ENCODE measurements around the gene PRUNE2.

The PRUNE2 gene

DNA sequence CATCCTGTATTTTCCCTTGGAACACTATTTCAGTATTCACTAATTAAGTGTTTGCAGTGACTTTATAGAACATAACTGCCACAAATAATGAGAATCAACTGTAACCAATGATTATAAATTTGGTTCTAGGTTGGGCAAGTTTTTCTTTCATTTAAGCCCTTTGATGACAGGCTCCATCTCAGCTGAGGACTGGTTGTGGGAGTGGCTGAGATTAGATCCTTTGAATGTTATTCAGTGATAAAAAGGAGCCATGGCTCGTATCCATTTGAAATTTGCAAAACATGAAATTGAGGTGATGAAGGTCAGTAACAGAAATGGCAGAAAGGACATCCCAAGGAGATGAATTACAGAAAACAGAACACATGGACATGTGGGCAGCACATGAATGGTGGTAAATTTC is 279.8 kb downstream of the PRUNE2 start:
- Histone ChIP-seq H3K9me3 (ENCODE audit: control extremely low read depth in 1 of 5, control insufficient read depth in 4 of 5, insufficient read depth in 2 of 5, low read depth in 1 of 5, low read length in 4 of 5) (no peaks in the 10 kb centered on the region), H3K27ac (ENCODE audit: insufficient read depth in 1 of 2, low read depth in 1 of 2, low read length in 2 of 2, poor library complexity in 1 of 2, severe bottlenecking in 2 of 2) (no peak overlapping the region), H3K36me3 (ENCODE audit: control insufficient read depth in 4 of 4, insufficient read depth in 4 of 4, low read length in 3 of 4) (no peaks in the 10 kb centered on the region), H3K4me3 (ENCODE audit: control insufficient read depth in 1 of 7, extremely low read depth in 1 of 7, insufficient read depth in 4 of 7, low read depth in 2 of 7, low read length in 6 of 7) (no peak overlapping the region), H3K4me1 (ENCODE audit: control extremely low read depth in 1 of 4, control insufficient read depth in 4 of 4, insufficient read depth in 4 of 4, low read length in 3 of 4) (peaks cover 9 to 47% (median 27%) of the 10 kb centered on the region in 4 experiments), H3K27me3 (replicated peaks in 2 of 5; ENCODE audit: control insufficient read depth in 4 of 5, insufficient read depth in 5 of 5, low read length in 4 of 5) (no peaks in the 10 kb centered on the region)
- no peak for DNase-seq
- ChIA-PET POLR2A (no interaction called here), CTCF (interaction anchor here (0.9 kb wide), 1 partner anchor 42 kb away, joined by 3 read pairs; no protein-coding TSS in a partner anchor)
- WGBS (ENCODE audit: insufficient coverage), result 100% methylated on average over 1 of the region's 1 CpG

DNA sequence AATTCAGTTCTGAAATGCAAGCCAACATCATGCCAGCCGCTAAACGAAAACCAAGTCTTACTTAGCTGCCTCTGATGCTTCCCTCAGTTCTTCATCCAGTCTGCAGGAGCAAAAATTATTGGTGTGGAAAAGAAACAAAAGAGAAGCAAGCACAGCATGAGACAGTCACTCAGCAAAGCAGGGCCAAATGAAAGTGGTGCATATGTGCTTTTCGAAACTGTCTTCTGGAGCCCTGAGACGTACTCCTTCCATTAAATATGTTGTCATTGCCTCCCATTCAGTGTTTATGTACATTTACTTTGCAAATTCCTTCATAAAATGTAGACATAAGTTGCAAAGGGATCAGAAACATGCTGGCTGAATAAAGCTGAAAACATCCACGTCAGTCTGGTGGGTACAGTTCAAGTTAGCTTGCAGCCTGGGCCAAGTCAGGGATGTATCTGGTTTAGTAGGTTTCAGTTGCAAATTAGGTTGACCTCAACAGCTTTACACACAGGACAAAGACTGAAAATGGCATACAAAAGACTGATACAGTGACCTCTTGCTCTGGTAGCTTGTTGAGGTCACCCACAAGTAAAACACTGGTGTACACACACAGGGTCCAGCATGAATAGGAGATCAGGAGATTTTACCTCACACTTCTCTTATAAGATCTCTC is 281.4 kb downstream of the PRUNE2 start:
- WGBS (ENCODE audit: insufficient coverage), result 95% methylated on average over 4 of the region's 5 CpGs
- H3K9me3 ChIP-seq (ENCODE audit: control extremely low read depth in 1 of 5, control insufficient read depth in 4 of 5, insufficient read depth in 2 of 5, low read depth in 1 of 5, low read length in 4 of 5), result no peaks in the 10 kb centered on the region
- no peak overlapping the region for H3K4me3 ChIP-seq (ENCODE audit: control insufficient read depth in 1 of 7, extremely low read depth in 1 of 7, insufficient read depth in 4 of 7, low read depth in 2 of 7, low read length in 6 of 7)
- CTCF ChIA-PET, result interaction anchor here (0.9 to 1.3 kb wide), 3 partner anchors 10 to 34 kb away, joined by 3 to 4 read pairs (median 3); no protein-coding TSS in a partner anchor
- H3K27ac ChIP-seq (ENCODE audit: insufficient read depth in 1 of 2, low read depth in 1 of 2, low read length in 2 of 2, poor library complexity in 1 of 2, severe bottlenecking in 2 of 2), result no peak overlapping the region
- POLR2A ChIA-PET, result no interaction called here
- no peaks in the 10 kb centered on the region for H3K36me3 ChIP-seq (ENCODE audit: control insufficient read depth in 4 of 4, insufficient read depth in 4 of 4, low read length in 3 of 4)
- DNase-seq, result no peak
- no peaks in the 10 kb centered on the region for H3K27me3 ChIP-seq (replicated peaks in 2 of 5; ENCODE audit: control insufficient read depth in 4 of 5, insufficient read depth in 5 of 5, low read length in 4 of 5)
- H3K4me1 ChIP-seq (ENCODE audit: control extremely low read depth in 1 of 4, control insufficient read depth in 4 of 4, insufficient read depth in 4 of 4, low read length in 3 of 4), result peaks cover 14 to 44% (median 26%) of the 10 kb centered on the region in 4 experiments

DNA sequence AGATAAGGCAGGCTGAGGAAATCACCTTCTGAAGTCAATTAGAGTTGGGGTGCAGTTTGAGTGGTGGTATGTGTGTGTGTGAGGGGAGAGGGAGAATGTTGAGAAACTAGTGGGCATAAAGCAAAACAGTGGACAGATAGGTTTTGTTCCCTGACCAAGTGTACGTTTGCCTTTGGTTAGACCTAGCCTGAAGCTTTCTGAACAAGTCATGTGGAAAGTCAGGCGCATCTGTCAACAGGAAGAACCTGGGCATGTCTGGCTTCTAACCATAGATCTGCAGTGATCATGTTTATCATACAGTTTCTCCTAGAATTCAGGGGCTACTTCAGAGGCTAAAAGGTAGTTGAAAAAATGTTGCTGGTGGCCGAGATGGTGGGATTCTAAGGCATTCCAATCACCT is 284.9 kb downstream of the PRUNE2 start:
- WGBS (ENCODE audit: insufficient coverage), result 36% methylated on average over 2 of the region's 3 CpGs
- Histone ChIP-seq H3K27me3 (replicated peaks in 2 of 5; ENCODE audit: control insufficient read depth in 4 of 5, insufficient read depth in 5 of 5, low read length in 4 of 5) (no peaks in the 10 kb centered on the region), H3K27ac (ENCODE audit: insufficient read depth in 1 of 2, low read depth in 1 of 2, low read length in 2 of 2, poor library complexity in 1 of 2, severe bottlenecking in 2 of 2) (no peak overlapping the region), H3K4me3 (ENCODE audit: control insufficient read depth in 1 of 7, extremely low read depth in 1 of 7, insufficient read depth in 4 of 7, low read depth in 2 of 7, low read length in 6 of 7) (no peak overlapping the region), H3K4me1 (ENCODE audit: control extremely low read depth in 1 of 4, control insufficient read depth in 4 of 4, insufficient read depth in 4 of 4, low read length in 3 of 4) (peaks cover 13 to 53% (median 20%) of the 10 kb centered on the region in 4 experiments), H3K36me3 (ENCODE audit: control insufficient read depth in 4 of 4, insufficient read depth in 4 of 4, low read length in 3 of 4) (no peaks in the 10 kb centered on the region), H3K9me3 (ENCODE audit: control extremely low read depth in 1 of 5, control insufficient read depth in 4 of 5, insufficient read depth in 2 of 5, low read depth in 1 of 5, low read length in 4 of 5) (no peaks in the 10 kb centered on the region)
- CTCF ChIA-PET, result interaction anchor here (1.5 to 1.6 kb wide), 2 partner anchors 18 to 89 kb away, joined by 4 to 5 read pairs; no protein-coding TSS in a partner anchor
- peak in 2 of 3 donors; percentile 28 to 44 for DNase-seq
- POLR2A ChIA-PET, result no interaction called here

- ChIA-PET CTCF (interaction anchor here (1.5 to 2.3 kb wide), 4 partner anchors 17 to 88 kb away, joined by 4 to 5 read pairs (median 5); no protein-coding TSS in a partner anchor), POLR2A (no interaction called here)
- 100% methylated on average over 1 of the region's 3 CpGs for WGBS (ENCODE audit: insufficient coverage)
- Histone ChIP-seq H3K27me3 (replicated peaks in 2 of 5; ENCODE audit: control insufficient read depth in 4 of 5, insufficient read depth in 5 of 5, low read length in 4 of 5) (no peaks in the 10 kb centered on the region), H3K9me3 (ENCODE audit: control extremely low read depth in 1 of 5, control insufficient read depth in 4 of 5, insufficient read depth in 2 of 5, low read depth in 1 of 5, low read length in 4 of 5) (no peaks in the 10 kb centered on the region), H3K27ac (ENCODE audit: insufficient read depth in 1 of 2, low read depth in 1 of 2, low read length in 2 of 2, poor library complexity in 1 of 2, severe bottlenecking in 2 of 2) (no peak overlapping the region), H3K36me3 (ENCODE audit: control insufficient read depth in 4 of 4, insufficient read depth in 4 of 4, low read length in 3 of 4) (no peaks in the 10 kb centered on the region), H3K4me3 (ENCODE audit: control insufficient read depth in 1 of 7, extremely low read depth in 1 of 7, insufficient read depth in 4 of 7, low read depth in 2 of 7, low read length in 6 of 7) (no peak overlapping the region), H3K4me1 (ENCODE audit: control extremely low read depth in 1 of 4, control insufficient read depth in 4 of 4, insufficient read depth in 4 of 4, low read length in 3 of 4) (peaks cover 15 to 53% (median 24%) of the 10 kb centered on the region in 4 experiments)
- DNase-seq, result no peak
These were observed 285.3 kb downstream of the PRUNE2 start for GRCh38 chr9:76620581-76620980.

DNA sequence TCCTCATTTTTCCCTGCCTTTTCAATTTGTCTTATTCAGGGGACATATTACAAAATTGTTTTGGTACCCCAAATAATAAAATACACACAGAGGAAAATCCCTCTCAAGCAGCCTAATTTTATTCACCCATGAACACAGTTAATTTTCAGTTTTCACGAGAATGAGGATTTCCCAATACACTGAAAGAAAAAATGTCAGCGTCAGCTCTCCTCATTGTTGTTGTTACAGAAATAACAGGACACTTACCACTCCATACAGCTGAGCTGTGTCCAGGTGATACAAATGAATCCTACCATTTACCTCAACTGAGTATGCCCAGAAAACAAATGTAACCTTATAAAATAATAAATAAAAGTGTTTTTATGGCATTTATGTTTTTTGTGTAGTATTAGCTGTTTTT is 286.3 kb downstream of the PRUNE2 start:
- Histone ChIP-seq H3K27ac (ENCODE audit: insufficient read depth in 1 of 2, low read depth in 1 of 2, low read length in 2 of 2, poor library complexity in 1 of 2, severe bottlenecking in 2 of 2) (no peak overlapping the region), H3K9me3 (ENCODE audit: control extremely low read depth in 1 of 5, control insufficient read depth in 4 of 5, insufficient read depth in 2 of 5, low read depth in 1 of 5, low read length in 4 of 5) (no peaks in the 10 kb centered on the region), H3K4me3 (ENCODE audit: control insufficient read depth in 1 of 7, extremely low read depth in 1 of 7, insufficient read depth in 4 of 7, low read depth in 2 of 7, low read length in 6 of 7) (no peak overlapping the region), H3K4me1 (ENCODE audit: control extremely low read depth in 1 of 4, control insufficient read depth in 4 of 4, insufficient read depth in 4 of 4, low read length in 3 of 4) (peaks cover 19 to 60% (median 30%) of the 10 kb centered on the region in 4 experiments), H3K27me3 (replicated peaks in 2 of 5; ENCODE audit: control insufficient read depth in 4 of 5, insufficient read depth in 5 of 5, low read length in 4 of 5) (no peaks in the 10 kb centered on the region), H3K36me3 (ENCODE audit: control insufficient read depth in 4 of 4, insufficient read depth in 4 of 4, low read length in 3 of 4) (no peaks in the 10 kb centered on the region)
- ChIA-PET CTCF (interaction anchor here (1.1 to 2.3 kb wide), 5 partner anchors 10 to 163 kb away, joined by 3 to 5 read pairs (median 4); no protein-coding TSS in a partner anchor), POLR2A (no interaction called here)
- 40% methylated on average over 1 of the region's 2 CpGs for WGBS (ENCODE audit: insufficient coverage)
- DNase-seq, result no peak

DNA sequence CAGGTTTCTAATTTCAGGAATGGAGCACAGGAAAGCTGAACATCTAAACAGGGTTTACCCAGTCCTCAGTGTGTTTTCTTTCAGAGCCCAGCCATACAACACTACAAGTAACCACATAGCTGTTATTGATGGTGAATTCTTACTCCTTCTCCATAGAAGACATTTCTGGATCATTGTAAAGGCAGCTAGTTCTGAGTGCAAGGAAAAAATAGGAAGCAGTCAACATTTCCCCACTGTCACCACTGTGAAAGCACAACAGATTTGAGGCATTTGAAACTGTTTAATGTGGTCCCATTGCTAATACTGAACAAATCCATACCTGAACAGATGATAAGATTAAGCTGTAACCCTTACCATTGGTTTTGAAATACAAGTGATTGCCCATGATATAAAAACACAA is 286.7 kb downstream of the PRUNE2 start:
- DNase-seq, result no peak
- ChIA-PET CTCF (interaction anchor here (1.0 to 2.3 kb wide), 7 partner anchors 9 to 163 kb away, joined by 3 to 5 read pairs (median 4); no protein-coding TSS in a partner anchor), POLR2A (no interaction called here)
- no peak overlapping the region for H3K27ac ChIP-seq (ENCODE audit: insufficient read depth in 1 of 2, low read depth in 1 of 2, low read length in 2 of 2, poor library complexity in 1 of 2, severe bottlenecking in 2 of 2)
- H3K4me1 ChIP-seq (ENCODE audit: control extremely low read depth in 1 of 4, control insufficient read depth in 4 of 4, insufficient read depth in 4 of 4, low read length in 3 of 4), result peaks cover 22 to 65% (median 33%) of the 10 kb centered on the region in 4 experiments
- no peaks in the 10 kb centered on the region for H3K36me3 ChIP-seq (ENCODE audit: control insufficient read depth in 4 of 4, insufficient read depth in 4 of 4, low read length in 3 of 4)
- no peak overlapping the region for H3K4me3 ChIP-seq (ENCODE audit: control insufficient read depth in 1 of 7, extremely low read depth in 1 of 7, insufficient read depth in 4 of 7, low read depth in 2 of 7, low read length in 6 of 7)
- no peaks in the 10 kb centered on the region for H3K9me3 ChIP-seq (ENCODE audit: control extremely low read depth in 1 of 5, control insufficient read depth in 4 of 5, insufficient read depth in 2 of 5, low read depth in 1 of 5, low read length in 4 of 5)
- no peaks in the 10 kb centered on the region for H3K27me3 ChIP-seq (replicated peaks in 2 of 5; ENCODE audit: control insufficient read depth in 4 of 5, insufficient read depth in 5 of 5, low read length in 4 of 5)

- POLR2A ChIA-PET, result no interaction called here
- H3K27me3 ChIP-seq (replicated peaks in 2 of 5; ENCODE audit: control insufficient read depth in 4 of 5, insufficient read depth in 5 of 5, low read length in 4 of 5), result no peaks in the 10 kb centered on the region
- CTCF ChIA-PET, result interaction anchor here (1.0 to 2.3 kb wide), 7 partner anchors 9 to 163 kb away, joined by 3 to 5 read pairs (median 4); no protein-coding TSS in a partner anchor
- no peak overlapping the region for H3K27ac ChIP-seq (ENCODE audit: insufficient read depth in 1 of 2, low read depth in 1 of 2, low read length in 2 of 2, poor library complexity in 1 of 2, severe bottlenecking in 2 of 2)
- H3K36me3 ChIP-seq (ENCODE audit: control insufficient read depth in 4 of 4, insufficient read depth in 4 of 4, low read length in 3 of 4), result no peaks in the 10 kb centered on the region
- no peak for DNase-seq
- no peak overlapping the region for H3K4me3 ChIP-seq (ENCODE audit: control insufficient read depth in 1 of 7, extremely low read depth in 1 of 7, insufficient read depth in 4 of 7, low read depth in 2 of 7, low read length in 6 of 7)
- no peaks in the 10 kb centered on the region for H3K9me3 ChIP-seq (ENCODE audit: control extremely low read depth in 1 of 5, control insufficient read depth in 4 of 5, insufficient read depth in 2 of 5, low read depth in 1 of 5, low read length in 4 of 5)
- WGBS (ENCODE audit: insufficient coverage), result 95% methylated on average over 4 of the region's 4 CpGs
- H3K4me1 ChIP-seq (ENCODE audit: control extremely low read depth in 1 of 4, control insufficient read depth in 4 of 4, insufficient read depth in 4 of 4, low read length in 3 of 4), result peaks cover 22 to 69% (median 33%) of the 10 kb centered on the region in 4 experiments
These were observed 287.2 kb downstream of the PRUNE2 start for GRCh38 chr9:76618762-76619161.

Data from common myeloid progenitor, CD34-positive (primary cell).